HTR-8/SVneo (cell line): ENCODE results near the gene GSTT2B.
"Not testable (repeated sequence)": the region's sequence is repeated elsewhere in the genome, so short reads cannot be mapped to it uniquely, and the experiment has no call there.

ENCODE experiments used
- DNase-seq: peaks from one replicate; pipeline ENCODE4 v3.0.0; 2011; ENCODE audit warnings: low spot score, mixed read lengths; ENCODE audit not compliant: insufficient read length
- FAIRE-seq: peaks from 2 replicates; lab custom pipeline; 2011; peaks lifted over from hg19 to GRCh38; lab: Jason Lieb, UNC

Gene GSTT2B

DNA sequence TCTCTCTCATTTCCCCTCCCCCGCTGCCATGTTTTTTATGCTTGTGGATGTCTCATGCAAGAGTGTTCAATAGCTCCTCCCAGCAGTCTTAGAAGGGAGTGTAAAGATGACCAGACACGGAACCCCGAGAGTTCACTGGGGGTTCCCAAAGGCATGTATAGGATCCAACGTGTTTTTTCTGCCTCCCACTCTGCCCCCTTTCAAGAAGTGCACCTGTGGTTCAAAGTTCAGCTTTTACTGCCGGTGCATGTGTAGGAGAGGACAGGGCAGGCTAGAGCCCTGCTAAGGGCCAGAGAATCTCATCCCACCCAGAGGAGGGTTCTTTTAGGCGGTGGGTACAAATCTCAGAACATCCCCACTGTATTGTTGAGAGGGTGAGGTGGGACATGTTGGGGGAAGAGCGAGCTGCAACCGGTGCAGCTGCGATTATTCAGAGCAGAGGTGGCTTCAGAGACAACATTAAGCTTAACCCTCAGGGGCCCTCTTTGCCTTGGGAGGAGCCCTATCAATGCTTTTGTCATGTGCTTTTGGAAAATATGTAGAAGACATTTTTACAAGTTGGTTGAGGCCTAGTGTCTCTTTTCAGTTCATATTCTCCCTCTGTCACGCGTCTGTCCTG, 52.3 kb downstream of the GSTT2B start:
- FAIRE-seq = no peak
- DNase-seq = no peak

DNA sequence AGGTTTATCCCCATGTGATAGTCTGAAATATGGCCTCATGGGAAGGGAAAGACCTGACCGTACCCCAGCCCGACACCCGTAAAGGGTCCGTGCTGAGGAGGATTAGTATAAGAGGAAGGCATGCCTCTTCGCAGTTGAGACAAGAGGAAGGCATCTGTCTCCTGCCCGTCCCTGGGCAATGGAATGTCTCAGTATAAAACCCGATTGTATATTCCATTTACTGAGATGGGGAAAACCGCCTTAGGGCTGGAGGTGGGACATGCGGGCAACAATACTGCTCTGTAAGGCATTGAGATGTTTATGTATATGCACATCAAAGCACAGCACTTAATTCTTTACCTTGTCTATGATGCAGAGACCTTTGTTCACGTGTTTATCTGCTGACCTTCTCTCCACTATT, 53.6 kb downstream of the GSTT2B start:
- not testable (repeated sequence) for FAIRE-seq, DNase-seq
